GM12875 (cell line): ENCODE results near the gene PLXNA4.

Experiments
- H3K4me3 ChIP-seq: one replicate; pipeline ENCODE4 v1.5.1; 2011; ENCODE audit warnings: low read depth, low read length, control low read depth
- TF ChIP-seq, protein P1 (sequence below): IDR thresholded peaks from 2 replicates; pipeline ENCODE4 v1.5.1; 2011; ENCODE audit warnings: low read depth, mild to moderate bottlenecking, control low read depth, inconsistent platforms, low read length, moderate library complexity, borderline replicate concordance; ENCODE audit not compliant: insufficient read depth

The PLXNA4 gene

DNA sequence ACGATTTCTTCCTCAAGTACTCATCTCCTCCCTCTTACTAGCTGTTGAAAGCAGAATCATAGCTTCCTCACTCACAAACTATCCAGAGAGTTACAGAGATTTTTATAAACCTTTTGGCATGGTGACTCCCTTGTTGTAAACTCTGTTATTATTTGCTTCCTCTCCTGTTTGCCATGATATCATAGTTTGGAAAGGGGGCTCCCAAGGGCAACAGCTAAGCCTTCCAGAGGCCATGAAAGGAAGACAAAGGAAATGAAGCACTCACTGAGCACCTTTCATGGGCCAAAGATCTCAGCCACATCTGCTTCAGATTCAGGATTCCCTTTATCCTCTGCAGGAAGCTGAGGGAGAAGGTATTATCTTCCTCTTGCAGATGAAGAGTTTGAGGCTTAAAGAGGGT lies 484.6 kb downstream of the PLXNA4 start:
- TF ChIP-seq, protein P1, sequence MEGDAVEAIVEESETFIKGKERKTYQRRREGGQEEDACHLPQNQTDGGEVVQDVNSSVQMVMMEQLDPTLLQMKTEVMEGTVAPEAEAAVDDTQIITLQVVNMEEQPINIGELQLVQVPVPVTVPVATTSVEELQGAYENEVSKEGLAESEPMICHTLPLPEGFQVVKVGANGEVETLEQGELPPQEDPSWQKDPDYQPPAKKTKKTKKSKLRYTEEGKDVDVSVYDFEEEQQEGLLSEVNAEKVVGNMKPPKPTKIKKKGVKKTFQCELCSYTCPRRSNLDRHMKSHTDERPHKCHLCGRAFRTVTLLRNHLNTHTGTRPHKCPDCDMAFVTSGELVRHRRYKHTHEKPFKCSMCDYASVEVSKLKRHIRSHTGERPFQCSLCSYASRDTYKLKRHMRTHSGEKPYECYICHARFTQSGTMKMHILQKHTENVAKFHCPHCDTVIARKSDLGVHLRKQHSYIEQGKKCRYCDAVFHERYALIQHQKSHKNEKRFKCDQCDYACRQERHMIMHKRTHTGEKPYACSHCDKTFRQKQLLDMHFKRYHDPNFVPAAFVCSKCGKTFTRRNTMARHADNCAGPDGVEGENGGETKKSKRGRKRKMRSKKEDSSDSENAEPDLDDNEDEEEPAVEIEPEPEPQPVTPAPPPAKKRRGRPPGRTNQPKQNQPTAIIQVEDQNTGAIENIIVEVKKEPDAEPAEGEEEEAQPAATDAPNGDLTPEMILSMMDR, result no peak
- H3K4me3 ChIP-seq, result no peak overlapping the region

DNA sequence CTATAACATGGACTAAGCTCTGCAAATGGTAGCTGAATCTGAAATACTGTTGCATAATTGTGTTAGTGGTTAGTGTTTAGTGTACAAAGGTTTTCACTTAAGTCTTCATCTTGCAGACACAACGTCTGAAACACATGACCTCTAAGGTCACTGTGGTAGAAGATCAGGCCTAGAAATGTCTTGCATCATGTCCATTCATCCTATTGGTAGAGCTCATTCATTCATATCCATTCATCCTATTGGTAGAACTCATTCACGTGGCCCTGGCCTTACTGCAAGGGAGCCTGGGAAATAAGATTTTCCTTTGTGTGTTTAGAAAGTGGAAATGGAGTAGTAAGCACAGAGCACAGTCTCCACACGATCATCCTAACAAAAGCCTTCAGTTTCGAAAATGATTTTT lies 485.8 kb downstream of the PLXNA4 start:
- H3K4me3 ChIP-seq, result no peak overlapping the region
- TF ChIP-seq, protein P1, result no peak

DNA sequence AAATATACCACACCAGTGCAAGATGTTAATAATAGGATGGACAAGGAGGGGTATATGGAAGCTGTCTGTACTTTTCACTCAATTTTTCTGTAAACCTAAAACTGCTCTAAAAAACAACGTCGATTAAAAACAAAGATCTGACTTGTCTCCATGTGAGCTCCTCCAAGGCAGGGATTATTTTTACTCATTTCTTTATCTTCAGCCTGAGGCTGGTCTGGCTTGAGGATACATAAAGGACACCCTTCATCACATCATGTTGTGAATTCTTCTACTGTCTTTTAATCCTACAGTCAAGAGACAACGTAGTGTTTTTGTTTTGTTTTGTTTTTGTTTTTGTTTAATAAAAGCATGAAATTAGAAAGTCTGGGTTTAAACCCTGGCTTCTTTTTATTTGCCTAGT lies 486.9 kb downstream of the PLXNA4 start:
- no peak overlapping the region for H3K4me3 ChIP-seq
- TF ChIP-seq, protein P1, result no peak

DNA sequence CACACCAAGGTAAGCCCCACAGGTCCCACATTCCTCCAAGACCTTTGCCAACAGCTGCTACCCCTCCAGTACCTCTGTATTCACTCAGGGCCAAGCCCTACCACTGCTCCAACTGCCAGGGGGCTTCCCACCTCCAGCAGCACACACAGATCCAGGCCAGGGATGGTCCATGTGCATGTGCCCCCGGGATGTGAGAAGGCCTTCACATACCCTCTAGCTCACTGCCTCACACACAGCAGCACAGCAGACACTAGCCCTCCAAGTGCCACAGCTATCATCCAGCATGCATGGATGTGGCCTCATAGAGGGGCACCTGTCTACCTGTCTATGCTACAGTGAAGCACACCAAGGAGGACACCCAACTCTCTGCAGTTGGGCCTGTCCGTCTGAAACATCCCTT lies 488.8 kb downstream of the PLXNA4 start:
- H3K4me3 ChIP-seq, result no peak overlapping the region
- TF ChIP-seq, protein P1, result no peak

DNA sequence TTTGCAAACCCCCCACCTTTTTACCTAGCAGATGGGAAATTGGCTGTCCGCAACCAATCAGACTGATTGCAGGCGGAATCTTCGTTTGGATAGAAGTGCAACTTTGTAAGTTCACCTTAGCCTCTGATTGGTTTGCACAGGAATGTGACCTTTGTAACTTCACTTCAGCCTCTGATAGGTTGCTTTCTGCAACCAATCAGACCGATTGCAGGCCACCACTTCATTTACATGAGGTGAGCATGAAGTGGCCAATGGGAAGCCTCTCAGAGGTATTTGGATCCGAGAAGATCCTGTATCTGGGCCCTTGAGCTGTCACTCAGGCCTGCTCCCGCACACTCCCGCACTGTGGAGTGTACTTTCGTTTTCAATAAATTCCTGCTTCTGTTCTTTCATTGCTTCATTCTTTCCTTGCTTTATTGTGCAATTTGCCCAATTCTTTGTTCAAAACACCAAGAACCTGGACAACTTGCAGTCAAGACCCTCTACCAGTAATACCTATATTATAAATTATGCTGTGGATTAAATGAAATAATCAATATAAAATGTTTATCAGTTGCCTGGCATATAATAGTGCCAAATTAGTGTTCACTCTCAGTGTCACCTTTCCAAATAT lies 491.4 kb downstream of the PLXNA4 start:
- no peak overlapping the region for H3K4me3 ChIP-seq
- TF ChIP-seq, protein P1, result no peak

DNA sequence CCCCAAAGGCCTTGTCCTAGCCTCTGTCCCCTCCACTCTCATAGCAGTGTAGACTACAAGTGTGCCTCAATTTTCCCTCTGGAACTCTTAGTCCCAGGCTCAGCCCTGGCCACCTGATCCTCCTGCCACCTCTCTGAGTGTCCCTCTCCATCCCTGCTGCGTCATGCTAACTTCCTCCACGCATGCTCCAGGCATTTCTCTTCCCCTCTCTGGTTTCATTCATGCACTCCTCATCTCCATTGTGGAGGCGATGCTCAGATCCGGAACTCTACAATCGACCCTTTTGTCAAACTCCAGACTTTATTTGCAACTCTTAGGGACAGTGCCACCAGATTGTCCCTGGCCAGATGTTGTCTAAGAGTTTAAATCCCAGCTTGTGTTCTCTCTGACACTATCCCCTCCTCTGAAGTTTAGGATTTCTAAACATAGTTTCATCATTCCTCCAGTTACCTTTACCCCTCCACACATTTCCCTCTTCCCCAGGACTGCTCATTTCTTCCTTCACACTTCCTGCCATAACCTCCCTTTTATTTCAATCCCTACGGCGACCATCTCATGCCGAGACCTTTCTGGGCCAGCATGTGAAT lies 492.6 kb downstream of the PLXNA4 start:
- H3K4me3 ChIP-seq, result no peak overlapping the region
- TF ChIP-seq, protein P1, result no peak

DNA sequence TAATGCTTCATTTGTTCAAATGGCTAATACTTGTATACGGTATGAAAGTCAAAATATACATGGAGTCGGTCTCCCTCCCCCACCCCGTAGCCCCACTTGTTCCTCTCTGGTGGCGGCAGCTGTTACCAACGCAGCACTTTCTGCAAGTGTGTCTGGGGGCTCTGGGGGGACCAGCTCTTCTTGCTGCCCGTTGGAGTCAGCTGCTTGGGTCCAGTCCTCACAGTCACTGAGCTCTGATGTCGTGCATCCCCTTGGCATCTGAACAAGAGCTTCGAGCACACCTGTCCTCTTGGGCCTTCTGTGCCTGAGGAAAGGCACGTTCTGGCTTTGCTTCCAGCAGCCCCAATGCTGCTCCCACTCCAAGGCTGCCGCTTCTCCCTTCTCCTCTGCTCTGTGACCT lies 493.1 kb downstream of the PLXNA4 start:
- TF ChIP-seq, protein P1, result no peak
- H3K4me3 ChIP-seq, result no peak overlapping the region
